ENCODE data around the gene PLEKHA6. TPM values are rescaled to one million over a fixed set of nuclear protein-coding genes. Genes with fewer than 3 reads are reported as not detected.

PLEKHA6 gene
- total and polyA plus RNA-seq, 2 of the 4 experiments (the other 2 are of a cell fraction), result 8.2 to 19.9 TPM

- Histone ChIP-seq H3K4ac (ENCODE audit: low read depth, low read length) (no peak overlapping the region), H2AK5ac (ENCODE audit: low read depth, low read length) (peak overlapping the region; percentile 14; the same call in 1 of the 2 replicates), H3K23ac (ENCODE audit: low read depth, low read length) (no peak overlapping the region), H3K27ac (ENCODE audit: insufficient read depth, low read length) (no peak overlapping the region), H3K18ac (ENCODE audit: low read depth, low read length) (no peak overlapping the region), H3K36me3 (ENCODE audit: control insufficient read depth, insufficient read depth, low read length) (no peaks in the 10 kb centered on the region), H4K8ac (ENCODE audit: low read depth in 2 of 2, low read length in 2 of 2) (no peak overlapping the region), H3K4me3 (ENCODE audit: insufficient read depth, low read depth, low read length) (no peak overlapping the region), H3K4me2 (ENCODE audit: low read depth, low read length) (no peak overlapping the region), H3K79me1 (ENCODE audit: low read depth in 1 of 2, low read length in 2 of 2) (no peaks in the 10 kb centered on the region), H3K56ac (ENCODE audit: extremely low read depth, insufficient read depth, low read length) (no peak overlapping the region), H2AK9ac (replicated peaks; ENCODE audit: low read depth, low read length, poor library complexity) (no peak overlapping the region), H3K27me3 (ENCODE audit: control insufficient read depth, insufficient read depth, low read length) (no peaks in the 10 kb centered on the region), H2AFZ (replicated peaks; ENCODE audit: low read length, poor library complexity) (no peak overlapping the region), H2BK5ac (ENCODE audit: low read depth, low read length, poor library complexity, severe bottlenecking) (no peak overlapping the region), H3K4me1 (ENCODE audit: control insufficient read depth, insufficient read depth, low read length) (peaks cover 40% of the 10 kb centered on the region), H2BK15ac (ENCODE audit: low read depth, low read length) (no peak overlapping the region), H2BK20ac (ENCODE audit: low read depth, low read length) (no peak overlapping the region), H4K5ac (ENCODE audit: low read depth, low read length) (no peak overlapping the region), H3K9ac (ENCODE audit: low read depth, low read length) (no peak overlapping the region), H3K14ac (replicated peaks; ENCODE audit: low read depth, low read length) (no peak overlapping the region), H3K9me3 (ENCODE audit: control insufficient read depth, insufficient read depth, low read length) (no peaks in the 10 kb centered on the region), H2BK120ac (ENCODE audit: low read depth, low read length) (no peak overlapping the region), H4K91ac (ENCODE audit: insufficient read depth, low read depth, low read length) (no peak overlapping the region), H4K20me1 (ENCODE audit: insufficient read depth, low read length) (no peaks in the 10 kb centered on the region), H3K9me1 (ENCODE audit: insufficient read depth, low read length) (peaks cover 12% of the 10 kb centered on the region; the same call in 1 of the 2 replicates)
- no peak for TF ChIP-seq NFE2L2 (IDR thresholded peaks at IDR 0.05; ENCODE audit: low read depth, low read length)
- TF ChIP-seq RFX5 (IDR thresholded peaks at IDR 0.05; ENCODE audit: low read depth, low read length), result no peak
- TF ChIP-seq USF2 (IDR thresholded peaks at IDR 0.05; ENCODE audit: low read depth, low read length), result no peak
- TF ChIP-seq POLR2A (IDR thresholded peaks at IDR 0.05; ENCODE audit: low read depth, low read length), result no peak
- no peak for TF ChIP-seq SMC3 (IDR thresholded peaks at IDR 0.05; ENCODE audit: low read depth, low read length)
- TF ChIP-seq CTCF (conservative IDR thresholded peaks at IDR 0.05; ENCODE audit: low read depth, low read length), result no peak
- TF ChIP-seq ELK1 (IDR thresholded peaks at IDR 0.05; ENCODE audit: borderline replicate concordance, low read depth, low read length), result no peak
- no peak for TF ChIP-seq BHLHE40 (IDR thresholded peaks at IDR 0.05; ENCODE audit: low read depth, low read length)
- TF ChIP-seq RAD21 (IDR thresholded peaks at IDR 0.05; ENCODE audit: low read length), result no peak
- TF ChIP-seq MAFK (IDR thresholded peaks at IDR 0.05; ENCODE audit: low read depth, low read length), result no peak
- TF ChIP-seq CHD1 (IDR thresholded peaks at IDR 0.05; ENCODE audit: low read depth, low read length), result no peak
- no peak for TF ChIP-seq MXI1 (IDR thresholded peaks at IDR 0.05; ENCODE audit: borderline replicate concordance, low read depth, low read length)
- TF ChIP-seq MAZ (IDR thresholded peaks at IDR 0.05; ENCODE audit: borderline replicate concordance, low read depth, low read length), result no peak
- no peak for TF ChIP-seq CEBPB (IDR thresholded peaks at IDR 0.05; ENCODE audit: low read depth, low read length)
- no peak for TF ChIP-seq FOS (IDR thresholded peaks at IDR 0.05; ENCODE audit: low read depth, low read length)
- no peak for TF ChIP-seq RCOR1 (IDR thresholded peaks at IDR 0.05; ENCODE audit: insufficient replicate concordance, low read length)
- ChIA-PET CTCF (interaction anchor here (0.7 to 1.0 kb wide), 2 partner anchors 15 to 20 kb away, joined by 3 read pairs; no protein-coding TSS in a partner anchor), POLR2A (ENCODE audit: unreplicated experiment) (no interaction called here)
- dilution Hi-C loops (cut with HindIII; ENCODE audit: low sequenced_read_pairs, unreplicated experiment), result no loop called here
- in situ Hi-C loops (cut with MboI; ENCODE audit: low sequenced_read_pairs), result no loop called here
- no TSS peak for BruUV-seq (replicated peaks)
- intact Hi-C loops (cut with micrococcal nuclease), result no loop called here
- DNase-seq (no peak), ATAC-seq (ENCODE audit: low read depth) (no peak)
- no CpG with 5 or more reads among the region's 4 CpGs for WGBS, 2 experiments (ENCODE audit: extremely low coverage in 2 of 2, insufficient read length in 1 of 2)
Measured at GRCh38 chr1:204343802-204344201, 15.9 kb downstream of the PLEKHA6 start.

Data from IMR-90 (cell line).